ENCODE data around the gene MGAT1.

DNA sequence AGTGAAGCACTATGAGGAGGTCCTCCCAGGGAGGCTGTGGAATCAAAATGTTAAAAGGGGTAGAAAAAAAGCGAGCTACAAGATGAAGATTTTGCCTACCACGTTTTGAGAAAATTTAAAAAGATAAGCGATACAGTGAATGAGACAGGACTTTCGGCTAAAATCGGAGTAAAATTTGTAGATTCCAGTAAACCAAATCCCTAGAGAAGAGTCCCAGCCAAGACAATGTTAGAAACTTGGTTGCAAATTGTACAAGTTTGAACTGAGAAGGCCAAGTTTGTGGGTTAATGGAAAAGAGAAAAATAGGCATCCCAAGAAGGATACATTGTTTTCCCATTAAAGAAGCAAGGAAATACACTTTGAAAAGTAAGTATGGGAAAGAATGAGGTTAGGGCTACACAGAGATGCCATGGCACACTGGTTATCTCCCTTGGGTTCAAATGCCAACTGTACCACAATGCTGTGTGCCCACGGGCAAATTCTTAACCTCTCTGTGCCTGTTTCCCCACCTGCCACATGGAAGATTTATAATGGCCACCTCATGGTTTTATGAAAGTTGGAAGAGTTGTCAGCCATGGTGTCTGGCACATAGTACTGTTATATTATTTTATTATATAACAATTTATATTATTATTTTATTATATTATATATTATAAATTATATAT lies 16.2 kb upstream of the MGAT1 start:
- no peak for TF ChIP-seq POLR2A (IDR thresholded peaks at IDR 0.05)
- TF ChIP-seq POLR2AphosphoS5 (IDR thresholded peaks at IDR 0.05; ENCODE audit: insufficient read depth in 1 of 2, low read depth in 1 of 2), result no peak
